Natural killer cell (primary cell): ENCODE data around the gene ABHD6. TPM values are rescaled to one million over a fixed set of nuclear protein-coding genes. Genes with fewer than 3 reads are reported as not detected.

Experiments
- ATAC-seq, 3 donors: fragments of 150-1000 bp in 2 of 3; fragments of 200-7000 bp in 1 of 3; cut with Tn5 transposase; 1 replicate in 1 of 3; 2 replicates in 2 of 3; pipeline ENCODE4 v1.10.0; 2021; ENCODE audit warnings: mild to moderate bottlenecking in 2 of 3, moderate library complexity in 2 of 3
- DNase-seq, 2 donors: peaks; one replicate each; pipeline versions ENCODE4 v3.0.0 to v3.0.0-alpha.2; 2013 to 2021; ENCODE audit warnings: mixed read lengths in 1 of 2
- H3K27ac ChIP-seq: one replicate; pipeline ENCODE4 v1.5.1; 2013; ENCODE audit warnings: mild to moderate bottlenecking, low read length
- H3K27me3 ChIP-seq: one replicate; pipeline ENCODE4 v1.6.1; 2013; ENCODE audit warnings: low read length; ENCODE audit not compliant: control insufficient read depth, insufficient read depth
- H3K36me3 ChIP-seq: one replicate; pipeline ENCODE4 v1.6.1; 2013; ENCODE audit warnings: low read length; ENCODE audit not compliant: control insufficient read depth, insufficient read depth
- H3K4me1 ChIP-seq: one replicate; pipeline ENCODE4 v1.6.1; 2013; ENCODE audit warnings: low read length; ENCODE audit not compliant: control insufficient read depth, insufficient read depth
- H3K4me3 ChIP-seq: one replicate; pipeline ENCODE4 v1.5.1; 2013; ENCODE audit warnings: low read length
- H3K9me3 ChIP-seq: one replicate; pipeline ENCODE4 v1.6.1; 2013; ENCODE audit warnings: low read length; ENCODE audit not compliant: control insufficient read depth, insufficient read depth
- H3K27ac Mint-ChIP-seq, 2 donors: one replicate each; pipeline ENCODE4 v1.8.0; 2022; ENCODE audit warnings: mild to moderate bottlenecking in 2 of 2, mixed read lengths in 2 of 2, moderate library complexity in 1 of 2
- H3K27me3 Mint-ChIP-seq, 2 donors: one replicate each; pipeline ENCODE4 v1.8.0; 2022; ENCODE audit warnings: low read depth in 2 of 2, mixed read lengths in 2 of 2
- H3K36me3 Mint-ChIP-seq: one replicate; pipeline ENCODE4 v1.8.0; 2022; ENCODE audit warnings: mixed read lengths
- H3K4me1 Mint-ChIP-seq, 2 donors: one replicate each; pipeline ENCODE4 v1.8.0; 2022; ENCODE audit warnings: mixed read lengths in 2 of 2
- H3K4me3 Mint-ChIP-seq: one replicate; pipeline ENCODE4 v1.8.0; 2022; ENCODE audit warnings: mild to moderate bottlenecking, moderate library complexity, mixed read lengths
- H3K9me3 Mint-ChIP-seq, 2 donors: one replicate each; pipeline ENCODE4 v1.8.0; 2022; ENCODE audit warnings: mixed read lengths in 2 of 2
- WGBS: methylation state at CpG from one replicate; pipeline ENCODE4 v1.1.7; 2013; ENCODE audit warnings: missing lambda C conversion rate; ENCODE audit not compliant: insufficient coverage; 5-methylcytosine and 5-hydroxymethylcytosine counted together
- intact Hi-C: fragments of 100-400 bp; cut with micrococcal nuclease; formaldehyde crosslinking; loops from one replicate; pipeline ENCODE4 v1.14.2; 2022
- total RNA-seq, 4 donors: library from RNA; stranded (reverse); fragments of 120-200 nt in 1 of 4; gene quantifications; one replicate each; pipeline versions ENCODE4 v1.2.3 to v1.2.4, GENCODE V29; 2013 to 2022
- TF ChIP-seq, protein P1 (sequence below): fragments of 200-600 bp; IDR thresholded peaks from one replicate; pipeline ENCODE4 v1.8.0; 2022; ENCODE audit warnings: antibody characterized with exemption

The ABHD6 gene
- total RNA-seq, 3 donors from 2014 or later (not counting 1 experiment from before 2014, with no cell fraction given): 5.0 to 10.6 (median 9.3) TPM

DNA sequence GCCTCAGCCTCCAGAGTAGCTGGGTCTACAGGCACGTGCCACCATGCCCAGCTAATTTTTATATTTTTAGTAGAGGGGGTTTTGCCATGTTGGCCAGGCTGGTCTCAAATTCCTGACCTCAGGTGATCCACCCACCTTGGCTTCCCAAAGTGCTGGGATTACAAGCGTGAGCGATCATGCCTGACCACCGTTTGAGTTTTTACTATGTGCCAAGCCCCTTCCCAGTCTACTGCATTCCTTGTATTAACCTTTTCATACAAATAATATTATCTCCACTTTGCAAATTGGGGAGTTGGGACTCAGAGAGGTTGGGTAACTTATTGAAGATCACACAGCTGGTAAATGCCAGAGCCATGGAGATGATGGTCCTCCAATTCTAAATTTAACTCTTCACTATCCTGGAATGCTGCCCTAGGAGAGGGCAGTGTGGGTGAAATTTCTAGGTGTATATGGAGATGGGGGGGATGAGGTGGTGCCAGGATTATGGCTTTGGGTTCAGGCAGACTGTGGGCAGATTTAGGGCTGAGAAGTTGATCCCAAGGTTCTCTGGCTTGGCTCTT lies 94.1 kb downstream of the ABHD6 start:
- DNase-seq (no peak), ATAC-seq (no peak)
- Mint-ChIP-seq H3K4me3 (peak overlapping the region; percentile 81), H3K27ac (peak overlapping the region in 1 of 2 donors; percentile 91), H3K4me1 (peaks cover 33 to 45% of the 10 kb centered on the region in 2 donors), H3K27me3 (no peaks in the 10 kb centered on the region), H3K9me3 (no peaks in the 10 kb centered on the region), H3K36me3 (no peaks in the 10 kb centered on the region)
- Histone ChIP-seq H3K9me3 (no peaks in the 10 kb centered on the region), H3K4me3 (no peak overlapping the region), H3K36me3 (no peaks in the 10 kb centered on the region), H3K27me3 (no peaks in the 10 kb centered on the region), H3K27ac (no peak overlapping the region), H3K4me1 (peaks cover 13% of the 10 kb centered on the region)
- intact Hi-C loops: loop anchor here (1.0 to 2.0 kb wide), 2 partner anchors 25 to 160 kb away; partner anchors contain the start of genes HTD2 and RPP14
- 96% methylated on average over 4 of the region's 4 CpGs for WGBS
- TF ChIP-seq, protein P1, sequence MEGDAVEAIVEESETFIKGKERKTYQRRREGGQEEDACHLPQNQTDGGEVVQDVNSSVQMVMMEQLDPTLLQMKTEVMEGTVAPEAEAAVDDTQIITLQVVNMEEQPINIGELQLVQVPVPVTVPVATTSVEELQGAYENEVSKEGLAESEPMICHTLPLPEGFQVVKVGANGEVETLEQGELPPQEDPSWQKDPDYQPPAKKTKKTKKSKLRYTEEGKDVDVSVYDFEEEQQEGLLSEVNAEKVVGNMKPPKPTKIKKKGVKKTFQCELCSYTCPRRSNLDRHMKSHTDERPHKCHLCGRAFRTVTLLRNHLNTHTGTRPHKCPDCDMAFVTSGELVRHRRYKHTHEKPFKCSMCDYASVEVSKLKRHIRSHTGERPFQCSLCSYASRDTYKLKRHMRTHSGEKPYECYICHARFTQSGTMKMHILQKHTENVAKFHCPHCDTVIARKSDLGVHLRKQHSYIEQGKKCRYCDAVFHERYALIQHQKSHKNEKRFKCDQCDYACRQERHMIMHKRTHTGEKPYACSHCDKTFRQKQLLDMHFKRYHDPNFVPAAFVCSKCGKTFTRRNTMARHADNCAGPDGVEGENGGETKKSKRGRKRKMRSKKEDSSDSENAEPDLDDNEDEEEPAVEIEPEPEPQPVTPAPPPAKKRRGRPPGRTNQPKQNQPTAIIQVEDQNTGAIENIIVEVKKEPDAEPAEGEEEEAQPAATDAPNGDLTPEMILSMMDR: no peak

DNA sequence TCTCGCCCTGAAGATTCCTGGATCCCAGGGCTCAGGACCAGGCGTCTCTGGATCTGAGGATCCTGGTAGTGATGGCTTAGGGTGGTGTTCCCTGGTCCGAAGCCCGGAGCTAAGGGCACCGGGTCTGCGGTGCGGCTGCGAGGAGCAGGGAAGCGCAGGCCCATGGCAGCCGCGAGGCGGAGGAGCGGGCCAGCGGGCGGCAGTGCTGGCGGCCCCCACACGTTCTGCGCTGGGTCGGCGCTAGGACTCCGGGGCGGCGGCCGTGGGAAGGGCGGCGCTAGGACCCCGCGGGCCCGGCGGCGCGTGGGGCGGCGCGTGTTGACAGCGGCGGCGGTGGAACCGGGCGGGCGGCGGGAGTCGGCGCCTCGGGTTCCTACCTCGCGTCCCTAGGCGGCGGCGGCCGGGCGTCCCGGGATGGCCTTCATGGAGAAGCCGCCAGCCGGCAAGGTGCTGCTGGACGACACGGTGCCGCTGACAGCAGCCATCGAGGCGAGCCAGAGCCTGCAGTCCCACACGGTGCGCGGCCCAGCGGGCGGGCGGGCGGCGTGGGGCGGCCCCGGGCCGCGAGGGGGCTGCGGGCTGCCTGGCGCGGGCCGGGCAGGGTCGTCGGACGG lies 95.1 kb downstream of the ABHD6 start, which contains the start of gene PXK:
Gene PXK (plus strand): TSS at position 318 of the 614 bp plus-strand sequence. CDS start 97 bp downstream, at position 415.
- 1% methylated on average over 79 of the region's 79 CpGs for WGBS
- Histone ChIP-seq H3K9me3 (no peaks in the 10 kb centered on the region), H3K36me3 (no peaks in the 10 kb centered on the region), H3K27ac (peak within 1 kb of the TSS; percentile 17), H3K27me3 (no peaks in the 10 kb centered on the region), H3K4me1 (peaks cover 13% of the 10 kb centered on the region), H3K4me3 (peak within 1 kb of the TSS; percentile 81)
- peak; percentile 84 to 85 for DNase-seq
- no peaks in the 10 kb centered on the region for H3K9me3 Mint-ChIP-seq
- peak within 1 kb of the TSS; percentile 99 for H3K4me3 Mint-ChIP-seq
- peak within 1 kb of the TSS; percentile 87 to 91 for H3K27ac Mint-ChIP-seq
- intact Hi-C loops: loop anchor here (1.0 to 2.0 kb wide), 2 partner anchors 26 to 159 kb away; partner anchors contain the start of genes HTD2 and RPP14
- TF ChIP-seq, protein P1: peak; percentile 10
- no peaks in the 10 kb centered on the region for H3K27me3 Mint-ChIP-seq
- peaks cover 33 to 45% of the 10 kb centered on the region in 2 donors for H3K4me1 Mint-ChIP-seq
- no peaks in the 10 kb centered on the region for H3K36me3 Mint-ChIP-seq
- peak; percentile 79 to 93 (median 90) for ATAC-seq

DNA sequence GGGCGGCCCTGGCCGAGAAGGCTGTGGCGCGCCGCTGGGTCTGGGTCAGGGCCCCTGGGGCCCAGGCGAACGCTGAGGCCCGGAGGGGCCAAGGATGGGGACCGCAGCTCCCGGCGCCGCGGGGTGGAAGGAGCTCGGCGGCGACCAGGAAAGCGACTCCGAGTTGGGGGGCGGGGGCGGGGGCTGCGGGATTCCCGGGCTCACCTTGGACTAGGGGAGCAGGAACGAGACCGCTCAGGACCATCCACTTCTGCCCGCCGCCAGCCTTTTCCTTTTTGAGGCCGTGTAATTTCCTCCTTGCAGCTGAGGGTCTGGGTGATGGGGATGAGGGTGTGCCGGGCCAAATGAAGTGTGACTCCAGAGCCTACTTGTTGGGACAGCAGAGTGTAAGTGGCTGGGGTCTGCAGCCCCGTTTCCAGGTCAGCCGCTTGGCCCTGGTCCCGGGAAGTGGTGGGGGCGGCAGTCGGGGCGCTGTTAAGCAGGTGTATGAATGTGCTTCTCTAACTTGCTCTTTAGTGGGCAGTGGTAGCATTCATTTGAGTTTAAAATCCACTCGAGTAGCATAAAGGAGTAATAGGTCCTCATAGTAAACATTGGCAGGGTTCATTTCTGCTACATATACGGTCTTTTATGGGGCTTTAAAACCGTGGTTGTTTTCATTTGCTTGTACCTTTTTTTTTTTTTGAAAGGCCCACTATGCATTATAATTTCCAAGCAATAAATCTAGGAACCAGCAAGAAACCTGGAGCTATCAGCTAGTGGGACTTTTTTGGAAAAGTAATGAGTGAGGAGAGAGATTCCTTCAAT lies 95.8 kb downstream of the ABHD6 start:
- TF ChIP-seq, protein P1: no peak
- Histone ChIP-seq H3K4me1 (peaks cover 13% of the 10 kb centered on the region), H3K27me3 (no peaks in the 10 kb centered on the region), H3K36me3 (no peaks in the 10 kb centered on the region), H3K27ac (peak overlapping the region; percentile 17), H3K9me3 (no peaks in the 10 kb centered on the region), H3K4me3 (peak overlapping the region; percentile 81)
- peaks cover 33 to 45% of the 10 kb centered on the region in 2 donors for H3K4me1 Mint-ChIP-seq
- intact Hi-C loops: loop anchor here (2.0 kb wide), 1 partner anchor 27 kb away; the partner anchor contains the start of genes HTD2 and RPP14
- peak overlapping the region; percentile 87 to 91 for H3K27ac Mint-ChIP-seq
- WGBS: under 1% methylated on average over 35 of the region's 37 CpGs
- no peaks in the 10 kb centered on the region for H3K9me3 Mint-ChIP-seq
- peak; percentile 28 to 51 for DNase-seq
- no peaks in the 10 kb centered on the region for H3K27me3 Mint-ChIP-seq
- no peaks in the 10 kb centered on the region for H3K36me3 Mint-ChIP-seq
- ATAC-seq: peak; percentile 36 to 40 (median 40)
- peak overlapping the region; percentile 99 for H3K4me3 Mint-ChIP-seq
